Endothelial cell of umbilical vein (primary cell): Measurements from ENCODE around the gene XRCC4. TPM values are rescaled to one million over a fixed set of nuclear protein-coding genes. Genes with fewer than 3 reads are reported as not detected.

Experiments used
- Bru-seq: library from RNA; stranded (reverse); fragments of 400-500 nt; gene quantifications from one replicate; lab custom pipeline; 2021; lab: Mats Ljungman, UMichigan
- BruChase-seq, 2 experiments: library from RNA; stranded (reverse); fragments of 400-500 nt; gene quantifications; one replicate each; lab custom pipeline; 2021; lab: Mats Ljungman, UMichigan
- BruUV-seq: library from RNA; stranded (reverse); fragments of 400-500 nt; replicated peaks from 2 replicates; lab custom pipeline; 2021; lab: Mats Ljungman, UMichigan
- CTCF ChIA-PET: fragments of 300-600, 350-600 bp; sonication (Branson Sonifier 250); formaldehyde crosslinking; loops from one replicate; lab custom pipeline; 2021; ENCODE audit warnings: antibody characterized with exemption, inconsistent platforms; lab: Charles Lee
- POLR2A ChIA-PET: fragments of 300-600, 350-600 bp; sonication (Branson Sonifier 250); formaldehyde crosslinking; loops from one replicate; lab custom pipeline; 2021; ENCODE audit warnings: antibody characterized with exemption, inconsistent platforms; lab: Charles Lee
- DNase-seq: peaks from one replicate; pipeline ENCODE4 v3.0.0-alpha.2; 2011; ENCODE audit warnings: low read depth, low spot score
- FAIRE-seq: peaks from 2 replicates; lab custom pipeline; 2011; peaks lifted over from hg19 to GRCh38; lab: Jason Lieb, UNC
- H2AFZ ChIP-seq: 2 replicates; pipeline ENCODE4 v1.6.0; 2012; ENCODE audit warnings: low read depth, low read length, control low read depth, inconsistent platforms
- H3K27ac ChIP-seq: 2 replicates; pipeline ENCODE4 v1.5.1; 2011; ENCODE audit warnings: low read depth, mild to moderate bottlenecking, control low read depth, low read length, moderate library complexity; ENCODE audit not compliant: insufficient read depth
- H3K27me3 ChIP-seq, 2 experiments: 2 replicates each; pipeline versions ENCODE4 v1.6.0 to v1.6.1; 2011; ENCODE audit warnings: low read length in 2 of 2, mixed read lengths in 1 of 2; ENCODE audit not compliant: control insufficient read depth in 2 of 2, insufficient read depth in 2 of 2
- H3K36me3 ChIP-seq, 2 experiments: 2 replicates in 1 of 2; 3 replicates in 1 of 2; pipeline ENCODE4 v1.5.1; 2011; ENCODE audit warnings: low read length in 2 of 2, mild to moderate bottlenecking in 1 of 2, moderate library complexity in 1 of 2; ENCODE audit not compliant: control insufficient read depth in 2 of 2, insufficient read depth in 2 of 2; ENCODE audit errors: extremely low read depth in 1 of 2
- H3K4me1 ChIP-seq: 3 replicates; pipeline ENCODE4 v1.5.1; 2011; ENCODE audit warnings: mild to moderate bottlenecking, low read length; ENCODE audit not compliant: control insufficient read depth, insufficient read depth; ENCODE audit errors: extremely low read depth
- H3K4me2 ChIP-seq: 2 replicates; pipeline ENCODE4 v1.6.1; 2011; ENCODE audit warnings: low read length, control low read depth, mixed read lengths; ENCODE audit not compliant: insufficient read depth
- H3K4me3 ChIP-seq, 3 experiments: fragments of 200-600 bp in 1 of 3; sonication (generic), shearing (Covaris generic) in 1 of 3; replicated peaks in 1 of 3; 2 replicates each; pipeline ENCODE4 v1.5.1; 2011 to 2016; ENCODE audit warnings: control low read depth in 3 of 3, low read length in 3 of 3, mild to moderate bottlenecking in 2 of 3, inconsistent platforms in 1 of 3, low read depth in 1 of 3, moderate library complexity in 1 of 3; ENCODE audit not compliant: insufficient read depth in 1 of 3
- H3K79me2 ChIP-seq: 2 replicates; pipeline ENCODE4 v1.6.0; 2012; ENCODE audit warnings: low read length, inconsistent platforms; ENCODE audit not compliant: control insufficient read depth, insufficient read depth
- H3K9ac ChIP-seq: replicated peaks from 2 replicates; pipeline ENCODE3; 2011; ENCODE audit warnings: low read length, control low read depth; ENCODE audit not compliant: insufficient read depth; ENCODE audit errors: extremely low read depth
- H3K9me1 ChIP-seq: replicated peaks from 3 replicates; pipeline ENCODE4 v1.6.0; 2011; ENCODE audit warnings: mild to moderate bottlenecking, low read length; ENCODE audit not compliant: control insufficient read depth, insufficient read depth; ENCODE audit errors: extremely low read depth
- H3K9me3 ChIP-seq: replicated peaks from 2 replicates; pipeline ENCODE4 v1.5.1; 2012; ENCODE audit warnings: low read length, inconsistent platforms; ENCODE audit not compliant: control insufficient read depth, insufficient read depth
- H4K20me1 ChIP-seq: replicated peaks from 2 replicates; pipeline ENCODE3; 2011; ENCODE audit warnings: mild to moderate bottlenecking, low read length; ENCODE audit not compliant: control insufficient read depth, insufficient read depth; ENCODE audit errors: extremely low read depth
- EZH2 ChIP-seq: IDR thresholded peaks from 2 replicates; pipeline ENCODE4 v1.6.1; 2012; ENCODE audit warnings: borderline replicate concordance, low read depth, mild to moderate bottlenecking, moderate library complexity, low read length, inconsistent platforms; ENCODE audit not compliant: severe bottlenecking
- FOS ChIP-seq: IDR thresholded peaks from 2 replicates; pipeline ENCODE4 v1.6.1; 2011; ENCODE audit warnings: mild to moderate bottlenecking, low read length, moderate library complexity, borderline replicate concordance; ENCODE audit not compliant: insufficient read depth
- GATA2 ChIP-seq: IDR thresholded peaks from 2 replicates; pipeline ENCODE4 v1.7.0; 2011; ENCODE audit warnings: low read depth, mild to moderate bottlenecking, moderate library complexity, mixed read lengths, low read length; ENCODE audit not compliant: insufficient read length, insufficient read depth
- JUN ChIP-seq: IDR thresholded peaks from 2 replicates; pipeline ENCODE4 v1.6.1; 2011; ENCODE audit warnings: borderline replicate concordance, low read depth; ENCODE audit not compliant: insufficient read length, insufficient read depth
- MAX ChIP-seq: IDR thresholded peaks from 2 replicates; pipeline ENCODE4 v1.6.1; 2011; ENCODE audit not compliant: insufficient read depth, insufficient read length
- MYC ChIP-seq: IDR thresholded peaks from one replicate; pipeline ENCODE4 v1.6.1; 2011; ENCODE audit warnings: mild to moderate bottlenecking, low read depth, low read length
- POLR2A ChIP-seq: IDR thresholded peaks from 2 replicates; pipeline ENCODE4 v1.6.1; 2012; ENCODE audit warnings: low read depth, mild to moderate bottlenecking, control low read depth, low read length
- POLR2AphosphoS5 ChIP-seq: IDR thresholded peaks from 2 replicates; pipeline ENCODE4 v1.6.1; 2012; ENCODE audit warnings: low read depth, mild to moderate bottlenecking, control low read depth, low read length, moderate library complexity; ENCODE audit not compliant: insufficient read depth
- dilution Hi-C: fragments of 300-500 bp; cut with MboI; formaldehyde crosslinking; loops from one replicate; pipeline ENCODE4 v1.15.0; 2019; ENCODE audit warnings: low sequenced_read_pairs; ENCODE audit not compliant: extremely low pct_ligation_motif_present
- intact Hi-C: fragments of 100-400 bp; cut with micrococcal nuclease; formaldehyde crosslinking; loops from one replicate; pipeline ENCODE4 v1.10.0; 2022
- long read RNA-seq: library from polyadenylated mRNA; stranded (forward); transcript quantifications from one replicate; pipeline ENCODE4 v2.0.0, GENCODE V29; 2021
- polyA minus RNA-seq, 3 experiments: library from RNA; depleted of rRNA, polyadenylated mRNA; stranded (reverse); fragments of >200 nt; gene quantifications; 1 replicate in 1 of 3; 2 replicates in 2 of 3; pipeline ENCODE4 v1.2.3, GENCODE V29; 2011
- polyA plus RNA-seq, 4 experiments: library from polyadenylated mRNA; depleted of rRNA in 3 of 4; stranded (reverse) in 3 of 4; unstranded in 1 of 4; fragments of >200 nt; gene quantifications; 2 replicates each; pipeline versions ENCODE4 v1.2.1 to v1.2.3, GENCODE V29; 2011 to 2012; ENCODE audit warnings: missing spikeins in 1 of 4
- total RNA-seq: library from RNA; stranded (reverse); gene quantifications from 2 replicates; pipeline ENCODE4 v1.2.3, GENCODE V29; 2021
- TF ChIP-seq, protein P1 (sequence below), 2 donors: IDR thresholded peaks; 1 replicate in 1 of 2; 2 replicates in 1 of 2; pipeline ENCODE4 v1.5.1; 2011; ENCODE audit warnings: low read length in 2 of 2, mild to moderate bottlenecking in 2 of 2, moderate library complexity in 2 of 2, control low read depth in 1 of 2, inconsistent platforms in 1 of 2, low read depth in 1 of 2; ENCODE audit not compliant: insufficient read depth in 1 of 2; ENCODE audit errors: extremely low read depth in 1 of 2

The XRCC4 gene
- total RNA-seq (7.6 and 7.7 TPM in 2 replicates), polyA plus RNA-seq (0.94 and 1.3 TPM in 2 replicates), polyA minus RNA-seq (1.0 and 1.6 TPM in 2 replicates), Bru-seq, nascent RNA (percentile 58 among the genes with signal in this experiment), BruChase-seq, experiment 1, labeled RNA remaining after a 6-hour chase (percentile 40 among the genes with signal in this experiment), BruChase-seq, experiment 2, labeled RNA remaining after a 2-hour chase (percentile 44 among the genes with signal in this experiment)
- 2.5 TPM in 2 replicates for polyA plus RNA-seq (2011; cell fraction: cytosol; rRNA removed)
- 1.8 and 2.6 TPM in 2 replicates for polyA plus RNA-seq (2011; cell fraction: nucleus; rRNA removed)
- 5.6 and 10.5 TPM in 2 replicates for polyA plus RNA-seq (2012)
- not detected for polyA minus RNA-seq (2011; cell fraction: cytosol; rRNA and poly(A)+ RNA removed)
- polyA minus RNA-seq (2011; cell fraction: nucleus; rRNA and poly(A)+ RNA removed), result 7.3 and 8.5 TPM in 2 replicates
- long read RNA-seq, transcript XRCC4-202 (8 exons, 1,579 nt), result major isoform, 33 of 39 reads
- long read RNA-seq, partial matches to known transcripts, result 2 of 39 reads
- long read RNA-seq, other reads (novel, unspliced or antisense), result 2 of 39 reads

GRCh38 chr5:83076742-83077661 is at the start of gene XRCC4, which contains the start of gene TMEM167A:
TSS of gene XRCC4 (plus strand) at chr5:83077547. CDS start at chr5:83104920, 27,373 bp downstream.
TSS of gene TMEM167A (minus strand) at chr5:83077394. CDS start at chr5:83077323, 71 bp downstream.
- CTCF ChIA-PET, result interaction anchor here (0.9 to 1.0 kb wide), 4 partner anchors 14 to 353 kb away, joined by 3 to 4 read pairs (median 3); no protein-coding TSS in a partner anchor
- TSS peak; percentile 67 for BruUV-seq
- dilution Hi-C loops, result no loop called here

More at GRCh38 chr5:83076742-83077661, at the start of gene XRCC4, which contains the start of gene TMEM167A:
- no peaks in the 10 kb centered on the region for H3K36me3 ChIP-seq
- TF ChIP-seq MAX, result no peak
- peak; percentile 1 for TF ChIP-seq MYC
- TF ChIP-seq GATA2, result no peak
- no peak for TF ChIP-seq JUN
- TF ChIP-seq POLR2AphosphoS5, result peak; percentile 84
- TF ChIP-seq EZH2, result no peak
- peak; percentile 77 for TF ChIP-seq POLR2A
- TF ChIP-seq, protein P1, sequence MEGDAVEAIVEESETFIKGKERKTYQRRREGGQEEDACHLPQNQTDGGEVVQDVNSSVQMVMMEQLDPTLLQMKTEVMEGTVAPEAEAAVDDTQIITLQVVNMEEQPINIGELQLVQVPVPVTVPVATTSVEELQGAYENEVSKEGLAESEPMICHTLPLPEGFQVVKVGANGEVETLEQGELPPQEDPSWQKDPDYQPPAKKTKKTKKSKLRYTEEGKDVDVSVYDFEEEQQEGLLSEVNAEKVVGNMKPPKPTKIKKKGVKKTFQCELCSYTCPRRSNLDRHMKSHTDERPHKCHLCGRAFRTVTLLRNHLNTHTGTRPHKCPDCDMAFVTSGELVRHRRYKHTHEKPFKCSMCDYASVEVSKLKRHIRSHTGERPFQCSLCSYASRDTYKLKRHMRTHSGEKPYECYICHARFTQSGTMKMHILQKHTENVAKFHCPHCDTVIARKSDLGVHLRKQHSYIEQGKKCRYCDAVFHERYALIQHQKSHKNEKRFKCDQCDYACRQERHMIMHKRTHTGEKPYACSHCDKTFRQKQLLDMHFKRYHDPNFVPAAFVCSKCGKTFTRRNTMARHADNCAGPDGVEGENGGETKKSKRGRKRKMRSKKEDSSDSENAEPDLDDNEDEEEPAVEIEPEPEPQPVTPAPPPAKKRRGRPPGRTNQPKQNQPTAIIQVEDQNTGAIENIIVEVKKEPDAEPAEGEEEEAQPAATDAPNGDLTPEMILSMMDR (IDR thresholded peaks at IDR 0.05; ENCODE audit: extremely low read depth in 1 of 2, insufficient read depth in 1 of 2, low read depth in 1 of 2, low read length in 2 of 2), result no peak
- no peak for TF ChIP-seq FOS
- peaks cover 48% of the 10 kb centered on the region for H3K79me2 ChIP-seq
- H3K9me3 ChIP-seq, result no peaks in the 10 kb centered on the region
- peak within 1 kb of the TSS; percentile 95 for H3K4me2 ChIP-seq
- no peaks in the 10 kb centered on the region for H4K20me1 ChIP-seq
- H3K27me3 ChIP-seq, result no peaks in the 10 kb centered on the region
- intact Hi-C loops, result loop anchor here (1.0 to 10.0 kb wide), 6 partner anchors 19 to 724 kb away; no protein-coding TSS in a partner anchor
- peak within 1 kb of the TSS; percentile 99 for H2AFZ ChIP-seq
- H3K4me1 ChIP-seq, result peaks cover 14% of the 10 kb centered on the region
- no peaks in the 10 kb centered on the region for H3K9me1 ChIP-seq
- peak within 1 kb of the TSS; percentile 84 for H3K9ac ChIP-seq
- H3K4me3 ChIP-seq, result peak within 1 kb of the TSS; percentile 69 to 98 (median 93)
- H3K27ac ChIP-seq, result peak within 1 kb of the TSS; percentile 85
- DNase-seq (peak; percentile 97), FAIRE-seq (peak; percentile 98)
- POLR2A ChIA-PET, result no interaction called here
